SW480 (cell line): ENCODE results near the gene RSBN1L.

Experiments used
- DNase-seq: peaks from one replicate; pipeline ENCODE4 v3.0.0-alpha.2; 2016; ENCODE audit warnings: low spot score

Gene RSBN1L

DNA sequence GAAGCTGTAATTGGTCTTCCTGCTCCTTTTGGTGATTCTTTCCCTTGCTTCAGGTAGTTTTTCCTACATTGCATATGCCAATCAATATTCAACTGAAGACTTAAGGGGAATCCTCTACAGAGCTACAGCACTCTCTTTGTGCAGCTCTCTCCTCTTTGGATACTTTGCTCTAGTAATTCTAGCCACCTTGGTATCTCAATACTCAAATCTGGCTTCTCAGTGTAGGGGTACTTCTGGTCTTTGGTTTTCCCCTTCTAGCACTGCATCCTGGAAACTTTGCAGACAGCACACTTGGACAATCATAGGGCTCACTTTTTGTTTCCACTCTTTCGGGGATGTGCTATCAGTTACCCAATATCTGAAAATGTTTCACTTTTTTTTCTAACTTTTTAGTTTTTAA lies 112.3 kb downstream of the RSBN1L start:
- no peak for DNase-seq

DNA sequence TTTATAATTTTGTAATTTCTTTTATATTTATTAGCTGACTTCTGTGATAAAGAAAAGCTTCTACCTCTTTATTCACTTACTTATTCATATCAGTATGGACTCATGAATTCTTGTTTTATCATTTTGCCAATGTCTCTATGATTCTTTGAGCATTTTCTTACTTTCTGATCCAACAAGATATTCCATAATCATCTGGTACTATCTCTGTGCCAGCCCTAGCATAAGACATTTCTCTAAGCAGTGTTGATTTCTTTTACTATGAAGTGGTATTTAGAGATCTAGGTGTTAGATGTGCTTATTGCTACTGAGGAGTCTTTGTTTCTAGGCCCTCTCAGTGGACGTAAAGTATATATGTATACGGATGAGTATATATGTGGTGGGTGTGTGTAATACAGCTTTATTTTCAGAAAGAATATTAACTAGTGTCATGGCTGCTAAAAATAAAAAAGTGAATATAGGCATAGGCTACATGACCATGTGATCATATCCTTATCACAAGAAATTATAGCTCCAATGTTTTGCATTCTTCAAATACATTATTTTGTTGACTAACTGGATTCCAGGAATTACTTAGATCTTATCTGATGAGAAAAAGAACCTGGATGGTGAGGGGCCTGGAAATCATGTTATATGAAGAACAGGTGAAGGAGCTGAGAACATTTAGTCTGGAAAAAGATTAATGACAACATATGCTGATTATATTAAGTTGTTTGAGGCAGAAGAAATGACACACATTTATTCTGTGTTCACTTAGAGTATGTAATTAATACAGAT lies 115.4 kb downstream of the RSBN1L start:
- DNase-seq = no peak

DNA sequence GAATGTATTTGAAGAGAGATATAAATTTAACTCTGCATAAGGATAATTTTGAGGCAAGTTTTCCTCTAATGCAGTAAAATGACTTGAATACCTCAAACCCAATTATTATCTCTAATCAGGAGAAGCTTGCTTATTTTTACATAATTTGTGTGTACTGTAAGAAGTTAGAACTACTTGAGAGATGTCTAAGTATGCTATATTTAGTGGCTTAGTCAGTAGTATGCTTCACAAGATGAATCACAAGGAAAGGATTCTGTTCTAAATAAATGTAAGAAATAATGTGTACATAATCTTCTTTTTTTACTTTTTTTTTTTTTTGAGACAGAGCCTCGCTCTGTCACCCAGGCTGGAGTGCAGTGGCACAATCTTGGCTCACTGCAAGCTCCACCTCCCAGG lies 116.0 kb downstream of the RSBN1L start:
- DNase-seq = no peak

DNA sequence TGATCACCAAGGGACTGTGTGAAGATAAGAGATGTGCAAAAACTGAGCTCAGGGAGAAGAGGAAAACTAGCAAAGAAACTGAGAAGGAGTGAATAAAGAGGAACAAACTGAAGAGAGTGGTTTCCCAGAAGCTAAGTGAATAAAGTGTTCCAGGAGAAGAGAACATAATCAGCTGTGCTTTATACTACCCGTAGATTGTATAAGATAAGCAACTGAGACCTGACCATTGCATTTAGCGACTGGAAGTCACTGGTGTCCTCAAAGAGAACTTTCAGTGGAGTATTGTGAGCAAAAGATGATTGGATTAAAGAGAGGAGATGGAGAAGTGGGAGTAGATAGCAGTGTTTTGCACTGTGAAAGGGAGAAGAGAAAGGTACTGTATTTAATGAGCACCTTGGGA lies 116.9 kb downstream of the RSBN1L start:
- no peak for DNase-seq

DNA sequence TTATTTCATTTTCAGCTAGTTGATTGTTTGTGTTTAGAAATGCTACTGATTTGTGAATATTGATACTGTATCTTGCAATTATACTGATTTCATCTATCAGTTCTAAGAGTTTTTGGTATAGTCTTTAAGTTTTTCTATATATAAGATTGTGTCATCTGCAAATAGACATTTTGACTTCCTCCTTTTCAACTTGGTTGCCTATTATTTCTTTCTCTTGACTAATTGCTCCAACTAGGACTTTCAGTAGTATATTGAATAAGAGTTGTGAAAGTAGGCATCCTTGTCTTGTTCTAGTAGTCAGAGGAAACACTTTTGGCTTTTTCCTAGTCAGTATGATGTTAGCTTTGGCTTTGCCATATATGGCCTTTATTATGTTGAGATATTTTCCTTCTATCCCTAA lies 122.8 kb downstream of the RSBN1L start:
- DNase-seq = no peak

DNA sequence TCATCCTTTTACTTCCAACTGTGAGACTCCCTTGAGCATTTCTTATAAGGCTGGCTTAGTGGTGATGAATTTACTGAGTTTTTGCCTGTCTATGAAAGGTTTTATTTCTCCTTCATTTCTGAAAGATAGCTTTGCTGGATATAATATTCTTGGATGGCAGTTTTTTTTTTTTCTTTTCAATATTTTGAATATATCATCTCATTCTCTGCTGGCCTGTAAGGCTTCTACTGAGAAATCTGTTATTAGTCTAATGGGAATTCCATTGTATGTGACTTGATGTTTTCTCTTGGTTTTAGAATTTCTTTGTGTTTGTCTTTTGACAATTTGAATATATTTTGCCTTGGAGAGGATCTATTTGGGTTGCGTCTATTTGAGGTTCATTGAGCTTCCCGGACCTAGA lies 124.7 kb downstream of the RSBN1L start:
- no peak for DNase-seq

DNA sequence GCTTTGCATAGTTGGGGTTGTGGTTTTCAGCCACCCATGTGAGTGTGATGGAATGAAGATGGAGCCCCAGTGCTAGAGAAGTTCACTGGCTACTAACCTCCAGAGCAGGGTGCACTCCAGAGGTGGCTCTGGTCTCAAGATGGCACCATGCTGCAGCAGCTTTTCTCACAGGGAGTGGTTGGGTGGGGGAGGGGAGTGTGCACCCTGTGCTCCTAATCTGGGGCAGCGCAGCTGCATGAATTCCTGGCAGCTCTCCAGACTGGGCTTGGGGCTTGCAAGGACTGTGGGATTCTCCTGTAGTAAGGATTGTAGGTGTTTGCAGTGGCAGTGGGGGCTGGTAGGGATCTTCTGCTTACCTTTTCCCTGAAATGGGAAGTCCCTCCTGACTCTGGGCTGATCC lies 126.0 kb downstream of the RSBN1L start:
- no peak for DNase-seq

DNA sequence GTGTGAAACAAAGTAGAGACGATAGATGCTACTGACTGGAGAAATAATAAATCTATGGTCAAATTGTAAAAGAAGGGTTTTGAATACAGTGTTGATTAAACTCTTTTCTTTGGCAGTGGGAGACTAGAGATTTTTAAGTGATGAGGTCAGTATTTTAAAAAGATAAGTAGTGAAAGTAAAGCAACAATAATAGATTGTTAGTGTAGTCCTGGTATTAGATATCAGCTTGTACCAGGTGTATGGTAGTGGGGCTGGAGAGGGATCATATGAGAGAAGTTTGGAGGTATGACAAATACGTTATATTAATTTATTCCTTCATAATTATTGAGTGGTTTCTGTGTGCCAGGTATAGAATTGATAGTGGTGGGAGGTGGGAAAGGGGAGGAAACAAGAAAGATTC lies 127.5 kb downstream of the RSBN1L start:
- DNase-seq = no peak

DNA sequence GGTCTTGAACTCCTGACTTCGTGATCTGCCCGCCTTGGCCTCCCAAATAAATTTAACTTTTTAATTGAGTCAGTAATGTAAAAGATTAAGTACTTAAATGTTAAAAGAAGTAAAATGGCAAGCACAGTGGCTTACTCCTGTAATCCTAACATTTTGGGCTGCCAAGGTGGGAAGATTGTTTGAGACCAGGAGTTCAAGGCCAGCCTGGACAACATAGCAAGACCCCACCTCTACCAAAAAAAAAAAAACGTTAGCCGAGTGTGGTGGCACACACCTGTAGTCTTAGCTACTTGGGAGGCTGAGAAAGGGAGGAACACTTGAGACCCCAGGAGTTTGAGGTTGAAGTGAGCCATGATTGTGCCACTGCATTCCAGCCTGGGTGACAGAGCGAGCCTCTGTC lies 128.4 kb downstream of the RSBN1L start:
- DNase-seq = no peak

DNA sequence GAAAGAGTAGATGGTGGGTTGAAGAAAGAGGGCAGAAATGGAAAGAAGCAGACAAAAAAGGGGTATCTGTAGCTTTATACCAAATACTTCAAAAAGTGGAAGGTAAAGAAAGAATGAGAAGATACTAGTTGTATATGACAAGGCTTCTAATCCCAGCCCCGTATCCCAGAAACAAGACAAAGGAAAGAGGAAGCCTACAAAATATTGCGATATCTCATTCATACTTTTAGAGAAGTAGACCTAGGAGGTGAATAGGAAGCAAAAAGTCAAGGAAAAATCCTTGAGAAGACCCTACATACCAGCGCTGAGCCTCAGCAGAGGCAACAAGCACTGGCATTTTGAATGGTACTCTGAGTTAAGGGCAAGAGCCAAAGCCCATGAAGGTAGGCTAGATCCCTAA lies 128.9 kb downstream of the RSBN1L start:
- no peak for DNase-seq

DNA sequence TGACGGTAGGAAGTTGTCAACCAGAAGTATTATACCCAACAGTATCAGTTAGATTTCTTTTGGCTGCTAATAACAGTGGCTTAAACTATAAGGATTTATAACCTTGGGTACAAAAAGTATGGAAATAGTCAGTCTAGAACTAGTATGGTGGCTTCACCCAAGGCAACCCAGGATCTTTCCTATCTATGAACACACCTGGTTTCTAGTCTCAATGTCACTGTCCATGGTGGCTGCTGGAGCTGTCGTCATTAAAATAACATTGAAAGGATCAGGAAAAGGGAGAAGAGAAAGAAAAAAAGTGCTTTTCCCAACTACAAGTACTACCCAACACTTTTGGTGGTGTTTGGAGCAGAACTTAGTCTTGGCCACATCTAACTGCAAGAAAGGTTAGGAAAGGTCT lies 130.0 kb downstream of the RSBN1L start:
- no peak for DNase-seq

DNA sequence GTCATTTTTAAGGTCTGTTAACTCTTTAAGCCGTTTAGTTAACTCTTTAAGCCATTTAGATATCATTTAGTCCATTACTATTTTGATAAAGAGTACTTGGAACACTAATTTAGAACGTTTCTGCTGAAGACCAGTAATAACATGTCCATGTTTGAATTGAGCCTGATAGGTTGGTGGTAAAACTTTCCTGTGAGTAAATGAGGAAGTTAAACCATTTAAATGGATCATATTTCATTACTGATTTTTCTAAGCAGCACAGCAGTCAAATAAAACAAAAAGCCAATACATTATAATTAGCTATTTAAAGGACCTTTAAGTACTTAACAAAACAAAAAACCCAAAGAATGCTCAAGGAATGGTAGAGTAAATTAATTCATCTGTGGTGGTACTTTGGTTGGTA lies 131.7 kb downstream of the RSBN1L start:
- DNase-seq = no peak

DNA sequence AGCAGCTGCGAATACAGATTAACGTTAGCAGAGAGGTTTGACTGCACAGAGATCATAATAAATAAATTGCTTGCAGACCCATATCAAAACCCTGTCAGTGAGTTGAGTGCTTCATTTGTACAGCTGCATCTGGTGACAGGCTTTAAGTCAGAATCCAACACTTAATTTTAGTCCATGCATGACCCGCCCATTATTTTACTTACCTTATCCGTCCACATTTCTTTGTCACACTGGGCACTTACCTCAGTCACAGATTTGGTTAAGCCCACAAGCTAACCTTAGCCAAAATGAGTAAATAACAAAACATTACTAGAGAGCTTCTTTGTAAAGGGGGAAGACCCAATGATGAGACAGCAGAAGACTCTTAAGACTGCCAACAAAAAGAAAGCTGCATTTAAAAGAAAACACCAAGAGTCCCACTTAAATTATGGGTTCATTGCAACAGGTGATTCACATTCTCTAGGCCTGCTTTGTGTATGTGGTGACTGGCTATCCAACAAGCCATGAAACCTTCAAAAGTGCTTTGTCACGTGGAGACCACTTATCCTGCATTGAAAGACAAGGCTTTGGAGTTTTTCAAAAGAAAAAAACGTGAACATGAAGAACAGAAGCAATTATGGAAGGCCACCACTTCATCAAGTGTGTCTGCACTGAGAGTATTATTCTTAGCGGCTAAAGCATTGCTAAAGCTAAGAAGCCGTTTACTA lies 134.5 kb downstream of the RSBN1L start:
- no peak for DNase-seq

DNA sequence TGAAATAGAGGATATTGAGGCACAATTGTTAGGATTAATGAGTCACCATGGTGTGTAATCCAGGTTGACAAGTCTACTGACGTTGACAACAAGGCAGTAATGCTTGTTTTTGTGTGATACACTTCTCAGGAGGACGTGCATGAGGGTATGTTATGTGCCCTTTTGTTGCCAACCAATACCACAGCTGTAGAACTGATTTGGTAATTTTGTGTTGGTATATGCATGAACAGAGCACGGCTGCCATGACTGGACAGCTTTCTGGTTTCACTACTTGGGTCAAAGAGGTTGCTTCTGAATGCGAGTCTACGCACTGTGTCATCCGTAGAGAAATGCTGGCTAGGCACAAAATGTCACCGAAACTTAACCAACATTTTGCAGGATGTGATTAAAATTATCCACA lies 135.2 kb downstream of the RSBN1L start:
- no peak for DNase-seq

DNA sequence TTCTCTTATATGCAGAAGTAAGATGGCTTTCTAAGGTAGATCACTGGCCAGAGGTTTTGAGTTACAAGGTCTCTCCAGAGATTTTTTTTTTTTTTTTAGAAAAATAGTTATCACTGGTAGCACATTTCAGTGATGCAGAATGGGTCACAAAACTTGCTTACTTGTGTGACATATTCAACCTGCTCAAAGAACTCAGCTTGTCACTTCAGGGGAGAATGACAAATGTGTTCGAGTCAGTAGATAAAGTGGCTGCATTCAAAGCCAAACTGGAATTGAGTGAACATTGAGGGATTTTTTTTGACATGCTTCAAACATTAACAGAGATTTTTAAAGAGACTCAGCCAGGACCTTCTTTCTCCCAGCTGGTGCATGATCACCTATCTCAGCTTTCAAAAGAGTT lies 135.7 kb downstream of the RSBN1L start:
- DNase-seq = no peak
